Smooth muscle cell (in vitro differentiated cells): ENCODE data around the gene ITGAL. TPM values are rescaled to one million over a fixed set of nuclear protein-coding genes. Genes with fewer than 3 reads are reported as not detected.

Experiments used
- DNase-seq: peaks from one replicate; lab custom pipeline; 2025; ENCODE audit not compliant: unreplicated experiment; lab: John Stamatoyannopoulos, UW
- H2AFZ ChIP-seq: fragments of 200-600 bp; sonication (generic); 2 replicates; pipeline ENCODE4 v1.6.0; 2016; ENCODE audit warnings: antibody characterized with exemption, low read depth, mild to moderate bottlenecking
- H3F3A ChIP-seq: fragments of 200-600 bp; sonication (generic); 2 replicates; pipeline ENCODE4 v1.6.0; 2017; ENCODE audit warnings: antibody characterized with exemption, low read depth
- H3K27ac ChIP-seq: fragments of 200-600 bp; sonication (generic); 2 replicates; pipeline ENCODE4 v1.5.1; 2016; ENCODE audit warnings: low read depth, mild to moderate bottlenecking
- H3K27me3 ChIP-seq: fragments of 200-600 bp; sonication (generic); 2 replicates; pipeline ENCODE4 v1.6.1; 2016; ENCODE audit warnings: low read depth, mild to moderate bottlenecking
- H3K36me3 ChIP-seq: fragments of 200-600 bp; sonication (generic); 2 replicates; pipeline ENCODE4 v1.5.1; 2016; ENCODE audit warnings: low read depth
- H3K4me1 ChIP-seq: fragments of 200-600 bp; sonication (generic); 2 replicates; pipeline ENCODE4 v1.5.1; 2016; ENCODE audit warnings: low read depth
- H3K4me2 ChIP-seq: fragments of 200-600 bp; sonication (generic); 2 replicates; pipeline ENCODE4 v1.6.0; 2016; ENCODE audit warnings: mild to moderate bottlenecking
- H3K4me3 ChIP-seq: fragments of 200-600 bp; sonication (generic); 2 replicates; pipeline ENCODE4 v1.5.1; 2016; ENCODE audit warnings: mild to moderate bottlenecking
- H3K79me2 ChIP-seq: fragments of 200-600 bp; sonication (generic); 2 replicates; pipeline ENCODE4 v1.6.0; 2016; ENCODE audit warnings: low read depth, mild to moderate bottlenecking
- H3K9ac ChIP-seq: fragments of 200-600 bp; sonication (generic); 2 replicates; pipeline ENCODE4 v1.6.0; 2016; ENCODE audit warnings: low read depth
- H3K9me3 ChIP-seq: fragments of 200-600 bp; sonication (generic); replicated peaks from 2 replicates; pipeline ENCODE4 v1.5.1; 2016; ENCODE audit warnings: low read depth
- H4K20me1 ChIP-seq: fragments of 200-600 bp; sonication (generic); 2 replicates; pipeline ENCODE4 v1.6.0; 2016; ENCODE audit warnings: low read depth
- WGBS: methylation state at CpG from one replicate; pipeline ENCODE4 v1.1.7; 2016; ENCODE audit warnings: low lambda C conversion rate; 5-methylcytosine and 5-hydroxymethylcytosine counted together
- polyA plus RNA-seq: library from polyadenylated mRNA; unstranded; fragments of >200 nt; fragmentation: Nextera tagmentation; extraction: Ambion mirVana; gene quantifications from 2 replicates; pipeline ENCODE4 v1.2.1, GENCODE V29; 2016
- total RNA-seq: library from RNA; depleted of rRNA; stranded (reverse); fragments of >200 nt; gene quantifications from 2 replicates; pipeline ENCODE4 v1.2.3, GENCODE V29; 2014
- TF ChIP-seq, protein P1 (sequence below): fragments of 200-600 bp; sonication (generic); IDR thresholded peaks from 2 replicates; pipeline ENCODE4 v1.5.1; 2017; ENCODE audit warnings: borderline replicate concordance, mild to moderate bottlenecking, antibody characterized with exemption; ENCODE audit not compliant: insufficient read depth, poor library complexity, severe bottlenecking

ITGAL gene
- total and polyA plus RNA-seq, 2 experiments from 2014 or later, result not detected

DNA sequence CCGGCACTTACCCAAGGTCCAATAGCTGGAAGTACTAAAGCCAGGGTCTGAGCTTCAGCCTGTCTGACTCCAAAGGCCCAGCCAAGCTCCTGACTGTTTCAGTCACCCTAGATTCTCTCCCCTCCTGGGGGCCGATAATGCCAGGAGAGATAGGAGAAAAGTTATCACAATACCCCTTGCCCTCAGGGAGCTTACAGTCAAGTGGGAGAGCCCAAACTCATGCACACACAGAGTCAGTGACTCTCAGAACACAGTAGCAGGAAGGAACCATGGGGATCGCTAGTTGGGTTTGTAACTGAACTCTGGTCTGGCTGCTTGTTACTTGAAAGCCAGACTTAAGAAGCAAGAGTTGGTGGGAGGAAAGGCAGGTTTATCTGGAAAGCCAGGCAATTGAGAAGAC is 39.0 kb downstream of the ITGAL start:
- H3K27me3 ChIP-seq, result no peaks in the 10 kb centered on the region
- H2AFZ ChIP-seq, result no peak overlapping the region
- 97% methylated on average over 3 of the region's 3 CpGs for WGBS
- TF ChIP-seq, protein P1, sequence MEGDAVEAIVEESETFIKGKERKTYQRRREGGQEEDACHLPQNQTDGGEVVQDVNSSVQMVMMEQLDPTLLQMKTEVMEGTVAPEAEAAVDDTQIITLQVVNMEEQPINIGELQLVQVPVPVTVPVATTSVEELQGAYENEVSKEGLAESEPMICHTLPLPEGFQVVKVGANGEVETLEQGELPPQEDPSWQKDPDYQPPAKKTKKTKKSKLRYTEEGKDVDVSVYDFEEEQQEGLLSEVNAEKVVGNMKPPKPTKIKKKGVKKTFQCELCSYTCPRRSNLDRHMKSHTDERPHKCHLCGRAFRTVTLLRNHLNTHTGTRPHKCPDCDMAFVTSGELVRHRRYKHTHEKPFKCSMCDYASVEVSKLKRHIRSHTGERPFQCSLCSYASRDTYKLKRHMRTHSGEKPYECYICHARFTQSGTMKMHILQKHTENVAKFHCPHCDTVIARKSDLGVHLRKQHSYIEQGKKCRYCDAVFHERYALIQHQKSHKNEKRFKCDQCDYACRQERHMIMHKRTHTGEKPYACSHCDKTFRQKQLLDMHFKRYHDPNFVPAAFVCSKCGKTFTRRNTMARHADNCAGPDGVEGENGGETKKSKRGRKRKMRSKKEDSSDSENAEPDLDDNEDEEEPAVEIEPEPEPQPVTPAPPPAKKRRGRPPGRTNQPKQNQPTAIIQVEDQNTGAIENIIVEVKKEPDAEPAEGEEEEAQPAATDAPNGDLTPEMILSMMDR, result no peak
- H3K4me1 ChIP-seq, result no peaks in the 10 kb centered on the region
- H3K4me2 ChIP-seq, result no peak overlapping the region
- H3K9ac ChIP-seq, result no peak overlapping the region
- no peaks in the 10 kb centered on the region for H3K79me2 ChIP-seq
- no peak overlapping the region for H3K27ac ChIP-seq
- no peaks in the 10 kb centered on the region for H4K20me1 ChIP-seq
- no peak for DNase-seq
- H3K4me3 ChIP-seq, result no peak overlapping the region
- no peaks in the 10 kb centered on the region for H3K36me3 ChIP-seq
- H3K9me3 ChIP-seq, result no peaks in the 10 kb centered on the region
- H3F3A ChIP-seq, result no peaks in the 10 kb centered on the region

DNA sequence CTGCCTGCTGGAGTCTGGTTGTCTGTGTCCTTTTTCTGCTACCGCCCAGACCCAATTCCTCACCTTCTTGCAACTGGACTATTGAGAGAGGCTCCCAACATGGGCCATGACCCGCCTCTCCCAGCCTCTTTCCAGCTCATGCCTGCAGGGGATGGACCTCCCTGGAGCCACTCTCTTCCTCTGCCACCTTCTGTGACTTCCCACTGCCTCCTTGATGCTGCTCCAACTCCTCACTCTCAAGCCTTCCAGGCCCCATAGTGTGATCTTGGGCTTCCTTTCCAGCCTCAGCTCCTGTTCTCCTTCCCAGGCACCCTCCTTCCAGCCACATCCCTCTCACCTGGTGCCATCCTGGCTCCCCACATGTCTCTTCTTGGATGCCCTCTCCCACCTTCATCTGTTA is 42.7 kb downstream of the ITGAL start:
- no peak overlapping the region for H3K27ac ChIP-seq
- WGBS, result 92% methylated on average over 2 of the region's 2 CpGs
- H3K36me3 ChIP-seq, result no peaks in the 10 kb centered on the region
- H3K9ac ChIP-seq, result no peak overlapping the region
- no peak overlapping the region for H3K4me3 ChIP-seq
- H3K4me1 ChIP-seq, result no peaks in the 10 kb centered on the region
- no peaks in the 10 kb centered on the region for H3K79me2 ChIP-seq
- TF ChIP-seq, protein P1, result no peak
- DNase-seq, result no peak
- H3K9me3 ChIP-seq, result no peaks in the 10 kb centered on the region
- H3K27me3 ChIP-seq, result no peaks in the 10 kb centered on the region
- H3K4me2 ChIP-seq, result no peak overlapping the region
- H3F3A ChIP-seq, result no peaks in the 10 kb centered on the region
- no peaks in the 10 kb centered on the region for H4K20me1 ChIP-seq
- H2AFZ ChIP-seq, result no peak overlapping the region

DNA sequence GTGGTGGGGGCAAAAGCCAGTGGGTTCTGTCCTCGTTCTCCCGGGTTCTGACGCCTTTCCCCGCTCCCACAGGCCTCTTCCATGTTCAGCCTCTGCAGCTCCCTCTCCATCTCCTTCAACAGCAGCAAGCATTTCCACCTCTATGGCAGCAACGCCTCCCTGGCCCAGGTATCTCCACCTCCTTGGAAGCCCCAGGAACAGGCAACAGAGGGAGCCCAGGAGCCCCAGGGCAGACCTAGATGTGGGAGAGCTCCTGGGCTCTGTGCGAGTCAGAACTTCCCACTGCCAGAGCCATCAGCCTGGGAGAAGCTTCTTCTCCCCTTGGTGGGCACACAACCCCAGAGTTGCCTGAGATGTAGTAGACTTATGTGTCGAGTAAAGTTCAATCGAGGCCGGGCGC is 46.0 kb downstream of the ITGAL start:
- Histone ChIP-seq H3K9ac (no peak overlapping the region), H3K79me2 (no peaks in the 10 kb centered on the region), H3F3A (no peaks in the 10 kb centered on the region), H2AFZ (no peak overlapping the region), H3K4me2 (no peak overlapping the region), H3K4me3 (no peak overlapping the region), H3K36me3 (no peaks in the 10 kb centered on the region), H3K9me3 (no peaks in the 10 kb centered on the region), H4K20me1 (no peaks in the 10 kb centered on the region), H3K4me1 (no peaks in the 10 kb centered on the region), H3K27ac (no peak overlapping the region), H3K27me3 (no peaks in the 10 kb centered on the region)
- 89% methylated on average over 10 of the region's 10 CpGs for whole genome bisulfite sequencing
- TF ChIP-seq, protein P1, result no peak
- no peak for DNase-seq
